A549 (cell line): ENCODE results near the gene GJD2. TPM values are rescaled to one million over a fixed set of nuclear protein-coding genes. Genes with fewer than 3 reads are reported as not detected.

ENCODE experiments used
- ATAC-seq, 2 experiments: fragments of 200-7000 bp in 1 of 2; fragments of >200 bp in 1 of 2; cut with Nextera tagmentation in 1 of 2; cut with Tn5 transposase in 1 of 2; 3 replicates each; pipeline versions ENCODE4 v1.8.0 to v1.9.1; 2018 to 2020; ENCODE audit warnings: mild to moderate bottlenecking in 1 of 2, moderate library complexity in 1 of 2
- CTCF ChIA-PET: fragments of 300-600 bp; sonication (Branson Sonifier 250); formaldehyde crosslinking; extraction: SDS; loops from one replicate; lab custom pipeline; 2021; ENCODE audit warnings: antibody characterized with exemption, inconsistent platforms; lab: Yijun Ruan, JAX
- POLR2A ChIA-PET: fragments of 350-600 bp; formaldehyde crosslinking; extraction: SDS; loops from one replicate; lab custom pipeline; 2021; ENCODE audit warnings: antibody characterized with exemption, inconsistent platforms; lab: Yijun Ruan, JAX
- DNase-seq, 2 experiments: peaks; one replicate each; pipeline versions ENCODE4 v3.0.0 to v3.0.0-alpha.2; 2011 to 2016; ENCODE audit warnings: low read depth in 1 of 2, low spot score in 1 of 2
- FAIRE-seq: peaks from 2 replicates; lab custom pipeline; 2011; peaks lifted over from hg19 to GRCh38; lab: Jason Lieb, UNC
- H3K27ac ChIP-seq, 2 experiments: fragments of >200 bp; sonication (Bioruptor Twin); formaldehyde crosslinking; 3 replicates each; pipeline ENCODE4 v1.5.1; 2016 to 2017
- H3K4me1 ChIP-seq: fragments of >200 bp; sonication (Bioruptor Twin); formaldehyde crosslinking; 3 replicates; pipeline ENCODE4 v1.6.1; 2016
- H3K4me2 ChIP-seq: fragments of >200 bp; sonication (Bioruptor Twin); formaldehyde crosslinking; 3 replicates; pipeline ENCODE4 v1.6.1; 2016
- H3K4me3 ChIP-seq: fragments of >200 bp; sonication (Bioruptor Twin); formaldehyde crosslinking; 3 replicates; pipeline ENCODE4 v1.5.1; 2016
- H3K9me3 ChIP-seq: fragments of >200 bp; sonication (Bioruptor Twin); formaldehyde crosslinking; 3 replicates; pipeline ENCODE4 v1.6.1; 2016
- ATOH8 ChIP-seq: fragments of 250-450 bp; sonication (Bioruptor Pico); IDR thresholded peaks from 2 replicates; pipeline ENCODE4 v1.5.0; 2020; ENCODE audit warnings: low read depth, mild to moderate bottlenecking, moderate library complexity
- CBX8 ChIP-seq: fragments of 200-600 bp; sonication (generic); IDR thresholded peaks from 2 replicates; pipeline ENCODE4 v1.6.1; 2016
- CHD2 ChIP-seq: fragments of 150-350 bp; IDR thresholded peaks from 2 replicates; pipeline ENCODE4 v1.6.1; 2014; ENCODE audit warnings: low read length; ENCODE audit not compliant: partially characterized antibody
- CHD4 ChIP-seq: fragments of 200-600 bp; sonication (generic); IDR thresholded peaks from 2 replicates; pipeline ENCODE4 v1.6.1; 2016; ENCODE audit warnings: antibody characterized with exemption, mild to moderate bottlenecking, borderline replicate concordance
- FOSB ChIP-seq: fragments of 250-450 bp; sonication (Bioruptor Pico); IDR thresholded peaks from 2 replicates; pipeline ENCODE4 v1.5.0; 2020; ENCODE audit warnings: mild to moderate bottlenecking, moderate library complexity
- GATA3 ChIP-seq: IDR thresholded peaks from 2 replicates; pipeline ENCODE4 v1.6.1; 2012; ENCODE audit warnings: borderline replicate concordance
- HEYL ChIP-seq: fragments of 250-450 bp; sonication (Bioruptor Pico); IDR thresholded peaks from 2 replicates; pipeline ENCODE4 v1.8.0; 2021; ENCODE audit warnings: mild to moderate bottlenecking, moderate library complexity
- HMGXB4 ChIP-seq: fragments of 250-450 bp; sonication (Bioruptor Pico); IDR thresholded peaks from 2 replicates; pipeline ENCODE4 v1.5.0; 2021; ENCODE audit warnings: mild to moderate bottlenecking, moderate library complexity, borderline replicate concordance
- JUNB ChIP-seq: fragments of >200 bp; sonication (Bioruptor Twin); formaldehyde crosslinking; IDR thresholded peaks from 2 replicates; pipeline ENCODE4 v1.6.1; 2016
- KDM5A ChIP-seq: fragments of 200-600 bp; sonication (generic); IDR thresholded peaks from 2 replicates; pipeline ENCODE4 v1.6.1; 2016; ENCODE audit warnings: antibody characterized with exemption, mild to moderate bottlenecking
- PHF8 ChIP-seq: fragments of 200-600 bp; sonication (generic); IDR thresholded peaks from 2 replicates; pipeline ENCODE4 v1.6.1; 2016; ENCODE audit warnings: low read depth, mild to moderate bottlenecking, antibody characterized with exemption, moderate library complexity, borderline replicate concordance
- RARB ChIP-seq: fragments of 250-450 bp; sonication (Bioruptor Pico); IDR thresholded peaks from 2 replicates; pipeline ENCODE4 v1.8.0; 2021; ENCODE audit warnings: mild to moderate bottlenecking, moderate library complexity
- RCOR1 ChIP-seq: fragments of 150-350 bp; IDR thresholded peaks from 2 replicates; pipeline ENCODE4 v1.6.1; 2014; ENCODE audit warnings: antibody characterized with exemption, low read length, low read depth
- REST ChIP-seq: fragments of 200-600 bp; sonication (generic); IDR thresholded peaks from 2 replicates; pipeline ENCODE4 v1.6.1; 2016; ENCODE audit warnings: antibody characterized with exemption, mild to moderate bottlenecking, moderate library complexity
- RNF2 ChIP-seq: fragments of 200-600 bp; sonication (generic); IDR thresholded peaks from 2 replicates; pipeline ENCODE4 v1.6.1; 2016; ENCODE audit warnings: low read depth, mild to moderate bottlenecking, antibody characterized with exemption, moderate library complexity, borderline replicate concordance
- WGBS: methylation state at CpG from one replicate; pipeline ENCODE4 v1.1.6; 2017; ENCODE audit errors: missing lambda C conversion rate; 5-methylcytosine and 5-hydroxymethylcytosine counted together
- polyA plus RNA-seq, 4 experiments: library from polyadenylated mRNA; depleted of rRNA in 3 of 4; stranded (reverse); fragments of >200 nt; fragmentation: RNase III in 1 of 4; extraction: RNeasy Plus Mini Kit Qiagen cat#74134 plus additional on column Dnase treatment in 1 of 4; gene quantifications; 2 replicates in 3 of 4; 3 replicates in 1 of 4; pipeline ENCODE4 v1.2.3, GENCODE V29; 2011 to 2017

GJD2 gene
- polyA plus RNA-seq, 2 of the 4 experiments (the other 2 are of a cell fraction), result not detected

GRCh38 chr15:34773013-34773412 lies 18.2 kb upstream of the GJD2 start:
- H3K27ac ChIP-seq, result no peak overlapping the region
- no peak overlapping the region for H3K4me2 ChIP-seq
- H3K4me3 ChIP-seq, result no peak overlapping the region
- FAIRE-seq (peak; percentile 32), DNase-seq (no peak), ATAC-seq (no peak)
- TF ChIP-seq PHF8 (no peak), ATOH8 (CRISPR knock-in tag) (no peak), HMGXB4 (CRISPR knock-in tag) (no peak), JUNB (no peak)
- H3K9me3 ChIP-seq, result no peaks in the 10 kb centered on the region
- H3K4me1 ChIP-seq, result no peaks in the 10 kb centered on the region
- POLR2A ChIA-PET, result no interaction called here
- CTCF ChIA-PET, result interaction anchor here (0.6 to 1.1 kb wide), 2 partner anchors 44 to 400 kb away, joined by 3 read pairs; no protein-coding TSS in a partner anchor

DNA sequence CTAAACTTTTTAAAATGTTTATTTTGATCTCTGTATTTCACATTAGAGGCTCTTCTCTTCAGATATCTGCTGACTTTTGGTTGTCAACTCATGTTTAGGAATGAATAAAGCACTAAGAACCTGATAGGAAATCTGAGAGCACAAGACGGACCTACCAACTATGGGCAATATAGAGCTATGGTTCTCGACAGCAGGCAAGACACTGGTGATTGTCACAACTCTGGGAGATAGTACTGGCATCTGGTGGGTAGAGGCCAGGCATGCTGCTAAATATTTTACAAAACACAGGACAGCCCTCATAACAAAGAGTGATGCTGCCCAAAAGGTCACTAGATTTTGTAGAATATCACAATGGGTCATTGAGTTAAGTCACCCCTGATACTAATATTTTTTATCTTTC lies 17.5 kb upstream of the GJD2 start:
- no peak for DNase-seq
- Histone ChIP-seq H3K4me3 (no peak overlapping the region), H3K4me1 (no peaks in the 10 kb centered on the region)
- POLR2A ChIA-PET, result no interaction called here
- TF ChIP-seq HMGXB4 (CRISPR knock-in tag) (no peak), HEYL (CRISPR knock-in tag) (no peak), CBX8 (no peak), KDM5A (no peak)
- TF ChIP-seq, all 56 proteins: peak for 0
- no peak overlapping the region for H3K4me2 ChIP-seq
- no peak for ATAC-seq
- H3K27ac ChIP-seq, result no peak overlapping the region
- CTCF ChIA-PET, result interaction anchor here (1.1 kb wide), 1 partner anchor 45 kb away, joined by 3 read pairs; no protein-coding TSS in a partner anchor
- FAIRE-seq, result no peak
- no peaks in the 10 kb centered on the region for H3K9me3 ChIP-seq
- WGBS, result 15% methylated on average over 2 of the region's 2 CpGs

DNA sequence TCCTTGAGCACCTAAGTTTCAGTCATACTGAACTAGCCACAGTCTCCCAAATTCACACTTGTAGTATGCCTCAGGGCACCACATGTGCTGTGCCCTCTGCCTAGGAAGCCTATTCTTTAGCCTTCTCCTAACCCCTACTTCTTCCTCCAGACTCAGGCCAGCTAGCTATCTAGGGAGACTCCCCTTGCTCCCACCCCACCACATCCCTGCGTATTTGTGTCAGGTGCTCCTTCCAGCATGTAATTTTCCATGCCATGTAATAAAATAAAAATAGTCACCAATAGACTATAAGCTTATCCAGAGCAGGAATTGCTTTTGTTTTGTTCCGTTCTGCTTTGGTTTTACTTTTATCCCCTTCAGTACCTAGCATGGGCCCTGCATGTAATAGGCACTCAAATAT lies 14.9 kb upstream of the GJD2 start:
- TF ChIP-seq HEYL (CRISPR knock-in tag) (no peak), FOSB (CRISPR knock-in tag) (no peak), RARB (CRISPR knock-in tag) (no peak), RNF2 (no peak), CHD4 (no peak), RCOR1 (no peak), REST (no peak), GATA3 (no peak), CHD2 (no peak)
- ChIA-PET CTCF (interaction anchor here (0.6 kb wide), 1 partner anchor 156 kb away, joined by 3 read pairs; no protein-coding TSS in a partner anchor), POLR2A (interaction anchor here (0.6 kb wide), 1 partner anchor 658 kb away, joined by 3 read pairs; no protein-coding TSS in a partner anchor)
- DNase-seq (no peak), FAIRE-seq (no peak), ATAC-seq (no peak)
- Histone ChIP-seq H3K4me2 (no peak overlapping the region), H3K4me1 (no peaks in the 10 kb centered on the region), H3K27ac (no peak overlapping the region), H3K4me3 (no peak overlapping the region), H3K9me3 (no peaks in the 10 kb centered on the region)
- WGBS, result 35% methylated on average over 2 of the region's 2 CpGs
